AG09319 (cell line): Measurements from ENCODE around the gene BDNF.

Source experiments
- DNase-seq: peaks from one replicate; pipeline ENCODE4 v3.0.0-alpha.2; 2010; ENCODE audit warnings: low read depth; ENCODE audit errors: extremely low read depth
- CTCF ChIP-seq: IDR thresholded peaks from 2 replicates; pipeline ENCODE4 v1.5.1; 2011; ENCODE audit warnings: low read depth, mild to moderate bottlenecking, inconsistent platforms, low read length, moderate library complexity

BDNF gene

GRCh38 chr11:27653990-27654758 is 46.1 kb downstream of the BDNF start:
- no peak for TF ChIP-seq CTCF
- DNase-seq = no peak

GRCh38 chr11:27651711-27652110 is 48.5 kb downstream of the BDNF start:
- no peak for TF ChIP-seq CTCF
- DNase-seq = no peak

GRCh38 chr11:27650988-27651387 is 49.3 kb downstream of the BDNF start:
- no peak for DNase-seq
- TF ChIP-seq CTCF = no peak

GRCh38 chr11:27649800-27650199 is 50.5 kb downstream of the BDNF start:
- DNase-seq = no peak
- TF ChIP-seq CTCF = no peak

GRCh38 chr11:27648840-27649239 is 51.4 kb downstream of the BDNF start:
- no peak for TF ChIP-seq CTCF
- no peak for DNase-seq

GRCh38 chr11:27646051-27646818 is 54.0 kb downstream of the BDNF start:
- TF ChIP-seq CTCF = no peak
- DNase-seq = no peak

- no peak for DNase-seq
- TF ChIP-seq CTCF = no peak
Measured at GRCh38 chr11:27642954-27643353, 57.3 kb downstream of the BDNF start.
